Measurements from ENCODE around the gene ABLIM3.

Gene ABLIM3

GRCh38 chr5:149110406-149110805, 30.9 kb upstream of the ABLIM3 start:
- no peak overlapping the region for H3K4me2 ChIP-seq (ENCODE audit: low read depth, low read length)
- H3K9ac ChIP-seq (ENCODE audit: low read length): no peak overlapping the region
- peaks cover 4% of the 10 kb centered on the region; the same call in 1 of the 2 replicates for H3K4me1 ChIP-seq (ENCODE audit: low read length)
- H3K79me2 ChIP-seq (ENCODE audit: low read length): no peaks in the 10 kb centered on the region
- H3K9me2 ChIP-seq (replicated peaks; ENCODE audit: insufficient read depth, low read length): no peaks in the 10 kb centered on the region
- H4K20me1 ChIP-seq (ENCODE audit: insufficient read depth, low read length): no peaks in the 10 kb centered on the region
- no peaks in the 10 kb centered on the region for H3F3A ChIP-seq (ENCODE audit: insufficient read depth, low read length)
- no peaks in the 10 kb centered on the region for H3K27me3 ChIP-seq (replicated peaks; ENCODE audit: insufficient read depth, low read length)
- no peaks in the 10 kb centered on the region for H3K9me3 ChIP-seq (replicated peaks; ENCODE audit: insufficient read depth, low read length)
- DNase-seq: no peak
- no peak overlapping the region for H2AFZ ChIP-seq (ENCODE audit: low read length)
- TF ChIP-seq EZH2 (optimal IDR thresholded peaks at IDR 0.05; ENCODE audit: low read depth, low read length): no peak
- H3K27ac ChIP-seq (ENCODE audit: low read length): no peak overlapping the region
- no peaks in the 10 kb centered on the region for H3K36me3 ChIP-seq (replicated peaks; ENCODE audit: insufficient read depth, low read length)
- H3K4me3 ChIP-seq (ENCODE audit: low read length): no peak overlapping the region

GRCh38 chr5:149113669-149114068, 27.6 kb upstream of the ABLIM3 start:
- H3K27ac ChIP-seq (ENCODE audit: low read length): no peak overlapping the region
- H2AFZ ChIP-seq (ENCODE audit: low read length): no peak overlapping the region
- DNase-seq: no peak
- H4K20me1 ChIP-seq (ENCODE audit: insufficient read depth, low read length): no peaks in the 10 kb centered on the region
- no peak overlapping the region for H3K4me2 ChIP-seq (ENCODE audit: low read depth, low read length)
- H3K4me3 ChIP-seq (ENCODE audit: low read length): no peak overlapping the region
- no peak for TF ChIP-seq EZH2phosphoT487 (IDR thresholded peaks at IDR 0.05; ENCODE audit: low read length)
- TF ChIP-seq EZH2 (optimal IDR thresholded peaks at IDR 0.05; ENCODE audit: low read depth, low read length): no peak
- TF ChIP-seq CTCF (IDR thresholded peaks at IDR 0.05; ENCODE audit: low read length): no peak
- H3K9me3 ChIP-seq (replicated peaks; ENCODE audit: insufficient read depth, low read length): no peaks in the 10 kb centered on the region
- no peaks in the 10 kb centered on the region for H3K9me2 ChIP-seq (replicated peaks; ENCODE audit: insufficient read depth, low read length)
- H3F3A ChIP-seq (ENCODE audit: insufficient read depth, low read length): no peaks in the 10 kb centered on the region
- H3K27me3 ChIP-seq (replicated peaks; ENCODE audit: insufficient read depth, low read length): no peaks in the 10 kb centered on the region
- H3K79me2 ChIP-seq (ENCODE audit: low read length): no peaks in the 10 kb centered on the region
- peaks cover 16% of the 10 kb centered on the region for H3K4me1 ChIP-seq (ENCODE audit: low read length)
- H3K36me3 ChIP-seq (replicated peaks; ENCODE audit: insufficient read depth, low read length): no peaks in the 10 kb centered on the region
- H3K9ac ChIP-seq (ENCODE audit: low read length): no peak overlapping the region

GRCh38 chr5:149114403-149115312, 26.6 kb upstream of the ABLIM3 start:
- Histone ChIP-seq H2AFZ (ENCODE audit: low read length) (0 out of 2 replicates have a peak overlapping the region, but pooled peaks have one; percentile 45), H3K27me3 (replicated peaks; ENCODE audit: insufficient read depth, low read length) (no peaks in the 10 kb centered on the region), H3K9ac (ENCODE audit: low read length) (no peak overlapping the region), H3K36me3 (replicated peaks; ENCODE audit: insufficient read depth, low read length) (no peaks in the 10 kb centered on the region), H3K9me3 (replicated peaks; ENCODE audit: insufficient read depth, low read length) (no peaks in the 10 kb centered on the region), H4K20me1 (ENCODE audit: insufficient read depth, low read length) (no peaks in the 10 kb centered on the region), H3F3A (ENCODE audit: insufficient read depth, low read length) (no peaks in the 10 kb centered on the region), H3K4me2 (ENCODE audit: low read depth, low read length) (no peak overlapping the region), H3K4me3 (ENCODE audit: low read length) (no peak overlapping the region), H3K9me2 (replicated peaks; ENCODE audit: insufficient read depth, low read length) (no peaks in the 10 kb centered on the region), H3K27ac (ENCODE audit: low read length) (no peak overlapping the region), H3K4me1 (ENCODE audit: low read length) (peaks cover 19% of the 10 kb centered on the region), H3K79me2 (ENCODE audit: low read length) (no peaks in the 10 kb centered on the region)
- TF ChIP-seq EZH2phosphoT487 (IDR thresholded peaks at IDR 0.05; ENCODE audit: low read length): no peak
- TF ChIP-seq CTCF (IDR thresholded peaks at IDR 0.05; ENCODE audit: low read length): peak; percentile 78
- DNase-seq: peak; percentile 78

GRCh38 chr5:149117970-149118369, 23.3 kb upstream of the ABLIM3 start:
- H3K36me3 ChIP-seq (replicated peaks; ENCODE audit: insufficient read depth, low read length): no peaks in the 10 kb centered on the region
- H3K27ac ChIP-seq (ENCODE audit: low read length): no peak overlapping the region; the same call in 1 of the 2 replicates
- no peaks in the 10 kb centered on the region for H3K9me3 ChIP-seq (replicated peaks; ENCODE audit: insufficient read depth, low read length)
- H3K4me2 ChIP-seq (ENCODE audit: low read depth, low read length): peak overlapping the region; percentile 22; the same call in 1 of the 2 replicates
- H3K27me3 ChIP-seq (replicated peaks; ENCODE audit: insufficient read depth, low read length): no peaks in the 10 kb centered on the region
- TF ChIP-seq CTCF (IDR thresholded peaks at IDR 0.05; ENCODE audit: low read length): no peak
- no peak for TF ChIP-seq EZH2phosphoT487 (IDR thresholded peaks at IDR 0.05; ENCODE audit: low read length)
- TF ChIP-seq EZH2 (optimal IDR thresholded peaks at IDR 0.05; ENCODE audit: low read depth, low read length): no peak
- H3K79me2 ChIP-seq (ENCODE audit: low read length): no peaks in the 10 kb centered on the region
- H2AFZ ChIP-seq (ENCODE audit: low read length): no peak overlapping the region
- peaks cover 19% of the 10 kb centered on the region for H3K4me1 ChIP-seq (ENCODE audit: low read length)
- H3F3A ChIP-seq (ENCODE audit: insufficient read depth, low read length): no peaks in the 10 kb centered on the region
- H3K9ac ChIP-seq (ENCODE audit: low read length): no peak overlapping the region
- no peak overlapping the region for H3K4me3 ChIP-seq (ENCODE audit: low read length)
- no peaks in the 10 kb centered on the region for H3K9me2 ChIP-seq (replicated peaks; ENCODE audit: insufficient read depth, low read length)
- DNase-seq: peak; percentile 62
- H4K20me1 ChIP-seq (ENCODE audit: insufficient read depth, low read length): no peaks in the 10 kb centered on the region

Measured in MM.1S (cell line).